PC-3 (cell line): ENCODE results near the gene HMGCLL1. TPM values are rescaled to one million over a fixed set of nuclear protein-coding genes. Genes with fewer than 3 reads are reported as not detected.

Experiments used
- ATAC-seq: fragments of 200-7000 bp; cut with Tn5 transposase; 2 replicates; pipeline ENCODE4 v1.9.1; 2020; ENCODE audit warnings: mild to moderate bottlenecking, moderate library complexity
- BruUV-seq: library from RNA; stranded (reverse); fragments of 400-500 nt; replicated peaks from 2 replicates; lab custom pipeline; 2021; lab: Mats Ljungman, UMichigan
- CTCF ChIA-PET: fragments of 300-600 bp; sonication (Branson Sonifier 250); formaldehyde crosslinking; loops from one replicate; lab custom pipeline; 2022; ENCODE audit warnings: antibody characterized with exemption; lab: Charles Lee
- POLR2A ChIA-PET: fragments of 300-600 bp; sonication (Branson Sonifier 250); formaldehyde crosslinking; loops from one replicate; lab custom pipeline; 2022; ENCODE audit warnings: antibody characterized with exemption; ENCODE audit not compliant: unreplicated experiment; lab: Charles Lee
- DNase-seq: peaks from one replicate; pipeline ENCODE4 v3.0.0-alpha.2; 2015
- H2AFZ ChIP-seq: fragments of 300-600 bp; sonication (generic); 2 replicates; pipeline ENCODE4 v1.6.0; 2016; ENCODE audit warnings: antibody characterized with exemption, low read length
- H3F3A ChIP-seq: fragments of 300-600 bp; sonication (generic); one replicate; pipeline ENCODE4 v1.6.0; 2017; ENCODE audit warnings: antibody characterized with exemption, low read length, control low read depth, mild to moderate bottlenecking; ENCODE audit not compliant: unreplicated experiment
- H3K27ac ChIP-seq: fragments of 300-600 bp; sonication (generic); 2 replicates; pipeline ENCODE4 v1.5.1; 2016; ENCODE audit warnings: mild to moderate bottlenecking, low read length
- H3K27me3 ChIP-seq: fragments of 300-600 bp; sonication (generic); 2 replicates; pipeline ENCODE4 v1.6.1; 2016; ENCODE audit warnings: low read length, mixed read lengths
- H3K36me3 ChIP-seq: fragments of 300-600 bp; sonication (generic); 2 replicates; pipeline ENCODE4 v1.6.1; 2016; ENCODE audit warnings: low read depth, mixed run types, low read length, mixed read lengths
- H3K4me1 ChIP-seq: fragments of 300-600 bp; sonication (generic); 2 replicates; pipeline ENCODE4 v1.5.1; 2016; ENCODE audit warnings: low read length; ENCODE audit not compliant: insufficient read depth
- H3K4me2 ChIP-seq: fragments of 300-600 bp; sonication (generic); 2 replicates; pipeline ENCODE4 v1.6.0; 2016; ENCODE audit warnings: low read length
- H3K4me3 ChIP-seq: fragments of 300-600 bp; sonication (generic); 2 replicates; pipeline ENCODE4 v1.5.1; 2016; ENCODE audit warnings: mild to moderate bottlenecking, low read length, mixed read lengths
- H3K79me2 ChIP-seq: fragments of 300-600 bp; sonication (generic); 2 replicates; pipeline ENCODE4 v1.6.1; 2017; ENCODE audit warnings: low read length, mixed read lengths
- H3K9ac ChIP-seq: fragments of 300-600 bp; sonication (generic); 2 replicates; pipeline ENCODE4 v1.6.0; 2016; ENCODE audit warnings: mild to moderate bottlenecking, low read length
- H3K9me2 ChIP-seq: fragments of 300-600 bp; sonication (generic); replicated peaks from 2 replicates; pipeline ENCODE4 v1.6.1; 2016; ENCODE audit warnings: mixed run types, low read length, mixed read lengths
- H3K9me3 ChIP-seq: fragments of 300-600 bp; sonication (generic); 2 replicates; pipeline ENCODE4 v1.6.1; 2016; ENCODE audit warnings: low read length, mixed read lengths
- H4K20me1 ChIP-seq: fragments of 300-600 bp; sonication (generic); 2 replicates; pipeline ENCODE4 v1.6.1; 2016; ENCODE audit warnings: low read length, mixed read lengths
- CTCF ChIP-seq: fragments of 300-600 bp; sonication (generic); conservative IDR thresholded peaks from 2 replicates; pipeline ENCODE4 v1.5.1; 2017; ENCODE audit warnings: antibody characterized with exemption, low read depth, mild to moderate bottlenecking, low read length
- EZH2 ChIP-seq: fragments of 300-600 bp; sonication (generic); IDR thresholded peaks from one replicate; pipeline ENCODE4 v1.6.1; 2017; ENCODE audit warnings: antibody characterized with exemption, mild to moderate bottlenecking, low read length; ENCODE audit not compliant: unreplicated experiment
- EZH2phosphoT487 ChIP-seq: fragments of 300-600 bp; sonication (generic); IDR thresholded peaks from 2 replicates; pipeline ENCODE4 v1.6.1; 2018; ENCODE audit warnings: mild to moderate bottlenecking, antibody characterized with exemption, low read length, borderline replicate concordance
- intact Hi-C: fragments of 100-400 bp; cut with micrococcal nuclease; formaldehyde crosslinking; loops from 2 replicates; pipeline ENCODE4 v1.9.0; 2023
- total RNA-seq: library from RNA; depleted of rRNA; stranded (reverse); fragments of >200 nt; gene quantifications from 2 replicates; pipeline ENCODE4 v1.2.3, GENCODE V29; 2014

The HMGCLL1 gene
- total RNA-seq, 1 experiment from 2014 or later, result not detected

GRCh38 chr6:55405474-55406235 is 173.3 kb downstream of the HMGCLL1 start:
- Histone ChIP-seq H3K9ac (no peak overlapping the region), H3K9me3 (no peaks in the 10 kb centered on the region), H3K27me3 (peaks cover 7% of the 10 kb centered on the region), H3K9me2 (no peaks in the 10 kb centered on the region), H3K79me2 (no peaks in the 10 kb centered on the region), H3K4me1 (no peaks in the 10 kb centered on the region), H3K27ac (no peak overlapping the region), H2AFZ (no peak overlapping the region), H3K4me2 (no peak overlapping the region), H4K20me1 (no peaks in the 10 kb centered on the region), H3K4me3 (no peak overlapping the region), H3F3A (no peaks in the 10 kb centered on the region), H3K36me3 (no peaks in the 10 kb centered on the region)
- no TSS peak for BruUV-seq
- intact Hi-C loops, result no loop called here
- ATAC-seq, result no peak
- DNase-seq, result no peak
- no peak for TF ChIP-seq EZH2phosphoT487
- no peak for TF ChIP-seq CTCF
- no peak for TF ChIP-seq EZH2
- ChIA-PET CTCF (no interaction called here), POLR2A (no interaction called here)

- Histone ChIP-seq H3K4me3 (no peak overlapping the region), H3K27ac (no peak overlapping the region), H3K9me3 (no peaks in the 10 kb centered on the region), H3K4me1 (no peaks in the 10 kb centered on the region), H3F3A (no peaks in the 10 kb centered on the region), H3K79me2 (no peaks in the 10 kb centered on the region), H3K9me2 (no peaks in the 10 kb centered on the region), H3K9ac (no peak overlapping the region), H4K20me1 (no peaks in the 10 kb centered on the region), H3K4me2 (no peak overlapping the region), H2AFZ (no peak overlapping the region), H3K27me3 (peaks cover 11% of the 10 kb centered on the region), H3K36me3 (no peaks in the 10 kb centered on the region)
- ChIA-PET POLR2A (no interaction called here), CTCF (no interaction called here)
- DNase-seq (no peak), ATAC-seq (no peak)
- intact Hi-C loops, result no loop called here
- TF ChIP-seq EZH2phosphoT487 (no peak), EZH2 (no peak), CTCF (no peak)
- BruUV-seq, result no TSS peak
Measured at GRCh38 chr6:55399351-55399750, 179.6 kb downstream of the HMGCLL1 start.

GRCh38 chr6:55397986-55398385 is 181.0 kb downstream of the HMGCLL1 start:
- H3F3A ChIP-seq, result no peaks in the 10 kb centered on the region
- H3K4me1 ChIP-seq, result no peaks in the 10 kb centered on the region
- no peaks in the 10 kb centered on the region for H3K9me3 ChIP-seq
- CTCF ChIA-PET, result no interaction called here
- H4K20me1 ChIP-seq, result no peaks in the 10 kb centered on the region
- no peak for ATAC-seq
- no peak overlapping the region for H2AFZ ChIP-seq
- no peak for DNase-seq
- H3K9me2 ChIP-seq, result no peaks in the 10 kb centered on the region
- H3K9ac ChIP-seq, result no peak overlapping the region
- H3K79me2 ChIP-seq, result no peaks in the 10 kb centered on the region
- no peak overlapping the region for H3K27ac ChIP-seq
- no peak for TF ChIP-seq CTCF
- TF ChIP-seq EZH2phosphoT487, result no peak
- TF ChIP-seq EZH2, result no peak
- intact Hi-C loops, result no loop called here
- H3K4me2 ChIP-seq, result no peak overlapping the region
- POLR2A ChIA-PET, result no interaction called here
- no peak overlapping the region for H3K4me3 ChIP-seq
- no TSS peak for BruUV-seq
- peaks cover 14% of the 10 kb centered on the region for H3K27me3 ChIP-seq
- H3K36me3 ChIP-seq, result no peaks in the 10 kb centered on the region
